Inferior parietal cortex (tissue), 1 donor: ENCODE results near the gene KRCC1.
"Not testable (repeated sequence)": the region's sequence is repeated elsewhere in the genome, so short reads cannot be mapped to it uniquely, and the experiment has no call there.

Source experiments
- DNase-seq: peaks from one replicate; pipeline ENCODE4 v3.0.0-alpha.2; 2016; ENCODE audit errors: extremely low spot score

The KRCC1 gene

DNA sequence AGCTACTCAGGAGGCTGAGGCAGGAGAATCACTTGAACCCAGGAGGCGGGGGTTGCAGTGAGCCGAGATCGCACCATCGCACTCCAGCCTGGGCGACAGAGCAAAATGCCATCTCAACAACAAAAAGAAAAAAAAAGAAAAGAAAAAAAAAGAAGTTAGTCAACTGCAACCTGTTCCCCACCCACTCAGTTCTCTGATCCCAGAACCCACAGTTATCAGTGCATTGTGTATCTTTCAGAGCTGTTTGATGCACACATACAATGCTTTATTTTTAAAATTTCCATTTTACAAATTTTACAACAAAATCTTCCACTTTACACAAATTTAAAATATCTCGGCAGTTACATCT lies 53.2 kb downstream of the KRCC1 start:
- no peak for DNase-seq

GRCh38 chr2:88000474-88000873 lies 55.1 kb downstream of the KRCC1 start:
- DNase-seq: not testable (repeated sequence)

DNA sequence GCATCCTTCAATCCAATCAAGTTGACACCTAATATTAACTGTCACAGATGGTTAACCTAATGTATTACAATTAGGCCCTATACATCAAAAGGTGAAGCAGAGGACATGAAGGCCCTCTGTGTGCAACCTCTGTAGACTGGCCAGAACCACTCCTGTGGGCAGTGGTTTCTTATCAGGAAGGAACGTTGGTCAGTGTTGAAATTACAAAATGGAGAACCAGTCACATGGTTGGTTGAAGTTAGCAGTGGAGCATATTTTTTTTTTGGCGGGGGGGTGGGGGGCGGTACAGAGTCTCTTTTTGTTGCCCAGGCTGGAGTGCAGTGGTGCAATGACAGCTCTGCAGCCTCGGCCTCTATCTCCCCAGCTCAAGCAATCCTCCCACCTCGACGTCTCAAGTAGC lies 59.0 kb downstream of the KRCC1 start:
- no peak for DNase-seq

DNA sequence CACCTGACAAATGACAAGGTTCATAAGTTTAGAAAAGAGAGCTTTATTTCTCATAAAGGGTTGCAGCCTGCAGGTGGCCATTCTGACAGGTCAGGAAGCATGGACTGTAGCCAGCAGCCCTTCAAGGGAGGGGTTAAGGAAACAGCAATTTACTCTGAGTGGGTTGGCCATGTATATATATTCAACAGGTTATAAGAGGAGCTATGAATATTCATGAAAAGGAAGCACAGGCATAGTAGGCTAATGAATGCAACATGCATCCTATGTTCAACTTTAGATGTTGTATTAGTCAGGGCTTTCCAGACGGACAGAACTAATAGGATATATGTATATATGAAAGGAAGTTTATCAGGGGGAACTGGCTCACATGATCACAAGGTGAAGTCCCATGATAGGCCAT lies 59.8 kb downstream of the KRCC1 start:
- DNase-seq: no peak

DNA sequence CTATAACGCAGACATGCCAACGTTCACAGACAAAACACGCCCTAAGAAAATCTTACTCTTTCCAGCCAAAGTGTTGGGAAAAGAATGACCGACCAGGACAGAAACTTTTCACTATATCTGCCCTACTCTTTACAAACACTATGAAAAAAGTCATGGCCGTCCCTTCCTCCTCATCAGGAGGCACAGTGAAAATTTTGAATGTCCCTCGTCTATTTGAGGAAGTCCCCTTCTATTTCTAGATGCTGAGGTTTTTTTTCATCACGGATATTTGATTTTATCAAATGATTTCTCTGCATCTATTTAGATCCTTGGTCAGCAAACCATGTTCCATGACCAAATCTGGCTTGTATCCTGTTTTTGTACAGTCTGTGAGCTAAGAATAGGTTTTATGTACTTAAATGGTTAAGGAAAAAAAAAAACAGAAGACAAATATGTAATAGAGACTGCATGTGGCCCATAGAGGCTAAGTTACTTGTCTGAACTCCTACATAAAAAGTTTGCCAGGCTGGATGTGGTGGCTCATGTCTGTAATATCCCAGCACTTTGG lies 61.2 kb downstream of the KRCC1 start:
- not testable (repeated sequence) for DNase-seq

DNA sequence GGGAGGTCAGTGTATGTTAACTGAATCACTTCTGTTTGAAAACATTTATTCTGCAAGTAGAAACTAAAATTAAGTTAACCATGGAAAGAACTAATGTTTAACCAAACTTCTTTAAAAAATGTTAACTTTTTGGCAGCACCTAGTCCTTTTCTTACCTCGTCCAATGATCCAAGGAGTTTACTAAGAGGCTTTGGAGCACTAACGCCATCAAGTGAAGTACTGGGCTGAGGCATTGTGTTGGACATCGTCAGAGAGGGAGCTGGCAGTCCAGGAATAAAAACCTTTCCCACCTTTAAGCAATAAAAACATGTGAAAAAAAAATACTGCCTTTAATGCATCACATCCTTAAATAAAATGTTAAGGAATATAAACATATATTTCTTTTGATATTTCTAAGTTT lies 63.0 kb downstream of the KRCC1 start:
- not testable (repeated sequence) for DNase-seq

GRCh38 chr2:87987473-87987872 lies 68.1 kb downstream of the KRCC1 start:
- DNase-seq: not testable (repeated sequence)

DNA sequence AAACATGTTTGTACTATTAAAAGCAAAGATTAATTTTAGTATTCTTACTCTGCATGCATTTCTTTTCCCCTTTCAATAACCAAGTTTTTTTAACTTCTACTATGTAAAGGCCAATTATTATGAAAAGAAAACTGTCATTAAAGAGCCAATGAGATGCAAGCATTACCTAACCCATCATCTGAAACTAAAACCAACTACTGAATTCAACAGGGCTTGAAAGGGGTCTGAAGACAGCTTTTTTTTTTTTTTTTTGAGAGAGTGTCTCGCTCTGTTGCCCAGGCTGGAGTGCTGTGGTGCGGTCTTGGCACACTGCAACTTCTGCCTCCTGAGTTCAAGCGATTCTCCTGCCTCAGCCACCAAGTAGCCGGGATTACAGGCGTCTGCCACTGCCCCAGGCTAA lies 69.7 kb downstream of the KRCC1 start:
- not testable (repeated sequence) for DNase-seq

DNA sequence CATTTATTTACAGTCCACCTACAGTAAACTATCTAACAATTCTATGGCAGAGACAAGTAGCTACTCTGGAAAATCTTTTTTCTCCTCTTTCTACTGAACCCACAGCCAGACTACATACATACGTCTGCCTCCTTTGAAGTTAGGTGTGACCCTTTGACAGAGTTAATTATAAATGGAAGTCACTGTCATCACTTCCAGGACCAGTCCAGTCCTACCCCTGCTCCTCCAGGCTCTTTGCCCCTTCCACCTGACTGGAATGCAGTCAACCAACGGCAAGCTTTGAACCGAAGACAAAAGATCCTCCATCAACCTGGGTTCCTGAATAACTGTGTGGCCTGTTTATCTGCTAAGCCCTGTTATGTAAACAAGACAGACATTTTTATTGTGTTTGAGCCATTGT lies 74.4 kb downstream of the KRCC1 start:
- not testable (repeated sequence) for DNase-seq
